SK-N-SH treated with all-trans-retinoic acid at 6 μM for 48 hours (cell line): Measurements from ENCODE around the gene S100A11.

ENCODE experiments used
- BACH2 ChIP-seq: fragments of 250-450 bp; sonication (Bioruptor Pico); IDR thresholded peaks from 2 replicates; pipeline ENCODE4 v1.9.0; 2021; ENCODE audit warnings: mild to moderate bottlenecking, borderline replicate concordance
- RARB ChIP-seq: fragments of 250-450 bp; sonication (Bioruptor Pico); IDR thresholded peaks from 2 replicates; pipeline ENCODE4 v1.8.0; 2021; ENCODE audit warnings: mild to moderate bottlenecking, moderate library complexity
- ZFP3 ChIP-seq: fragments of 250-450 bp; sonication (Bioruptor Pico); IDR thresholded peaks from 2 replicates; pipeline ENCODE4 v1.5.0; 2020; ENCODE audit warnings: mild to moderate bottlenecking, moderate library complexity
- ZFP30 ChIP-seq: fragments of 450-650 bp; formaldehyde crosslinking; IDR thresholded peaks from 2 replicates; pipeline ENCODE4 v1.5.0; 2022; ENCODE audit warnings: mild to moderate bottlenecking, moderate library complexity
- ZNF565 ChIP-seq: fragments of 450-650 bp; formaldehyde crosslinking; conservative IDR thresholded peaks from 2 replicates; pipeline ENCODE4 v1.5.0; 2020; ENCODE audit warnings: low read depth, mild to moderate bottlenecking, moderate library complexity
- TF ChIP-seq, protein P1 (sequence below): fragments of 250-450 bp; sonication (Bioruptor Pico); IDR thresholded peaks from 2 replicates; pipeline ENCODE4 v1.8.0; 2020; ENCODE audit warnings: mild to moderate bottlenecking, moderate library complexity, borderline replicate concordance
- TF ChIP-seq, protein P2 (sequence below): fragments of 250-450 bp; sonication (Bioruptor Pico); IDR thresholded peaks from 2 replicates; pipeline ENCODE4 v1.5.1; 2020; ENCODE audit warnings: low read depth, mild to moderate bottlenecking, moderate library complexity

DNA sequence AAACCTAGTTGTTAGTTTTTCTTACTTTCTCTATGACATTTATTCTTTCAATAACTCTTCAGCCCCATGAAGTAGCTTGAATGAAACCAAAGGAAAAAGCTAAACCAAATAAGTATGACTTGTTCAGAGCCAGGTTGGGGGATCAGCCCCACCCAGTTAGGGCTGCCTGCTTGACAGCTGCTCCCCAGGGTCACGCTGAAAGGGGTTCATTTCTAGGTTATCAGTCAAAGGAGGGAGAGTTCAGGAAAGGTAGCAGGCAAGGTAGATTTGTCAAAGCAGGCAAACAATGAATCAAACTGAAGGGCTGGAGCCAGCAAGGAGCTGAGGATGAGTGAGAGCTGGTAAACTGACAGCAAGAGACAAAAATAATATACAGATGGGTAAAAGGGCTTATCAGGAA, 3.1 kb upstream of the S100A11 start:
- TF ChIP-seq, protein P1, sequence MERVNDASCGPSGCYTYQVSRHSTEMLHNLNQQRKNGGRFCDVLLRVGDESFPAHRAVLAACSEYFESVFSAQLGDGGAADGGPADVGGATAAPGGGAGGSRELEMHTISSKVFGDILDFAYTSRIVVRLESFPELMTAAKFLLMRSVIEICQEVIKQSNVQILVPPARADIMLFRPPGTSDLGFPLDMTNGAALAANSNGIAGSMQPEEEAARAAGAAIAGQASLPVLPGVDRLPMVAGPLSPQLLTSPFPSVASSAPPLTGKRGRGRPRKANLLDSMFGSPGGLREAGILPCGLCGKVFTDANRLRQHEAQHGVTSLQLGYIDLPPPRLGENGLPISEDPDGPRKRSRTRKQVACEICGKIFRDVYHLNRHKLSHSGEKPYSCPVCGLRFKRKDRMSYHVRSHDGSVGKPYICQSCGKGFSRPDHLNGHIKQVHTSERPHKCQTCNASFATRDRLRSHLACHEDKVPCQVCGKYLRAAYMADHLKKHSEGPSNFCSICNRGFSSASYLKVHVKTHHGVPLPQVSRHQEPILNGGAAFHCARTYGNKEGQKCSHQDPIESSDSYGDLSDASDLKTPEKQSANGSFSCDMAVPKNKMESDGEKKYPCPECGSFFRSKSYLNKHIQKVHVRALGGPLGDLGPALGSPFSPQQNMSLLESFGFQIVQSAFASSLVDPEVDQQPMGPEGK (CRISPR knock-in tag) = no peak
- TF ChIP-seq RARB (CRISPR knock-in tag) = no peak
- no peak for TF ChIP-seq ZFP3 (CRISPR knock-in tag)
- TF ChIP-seq, protein P2, sequence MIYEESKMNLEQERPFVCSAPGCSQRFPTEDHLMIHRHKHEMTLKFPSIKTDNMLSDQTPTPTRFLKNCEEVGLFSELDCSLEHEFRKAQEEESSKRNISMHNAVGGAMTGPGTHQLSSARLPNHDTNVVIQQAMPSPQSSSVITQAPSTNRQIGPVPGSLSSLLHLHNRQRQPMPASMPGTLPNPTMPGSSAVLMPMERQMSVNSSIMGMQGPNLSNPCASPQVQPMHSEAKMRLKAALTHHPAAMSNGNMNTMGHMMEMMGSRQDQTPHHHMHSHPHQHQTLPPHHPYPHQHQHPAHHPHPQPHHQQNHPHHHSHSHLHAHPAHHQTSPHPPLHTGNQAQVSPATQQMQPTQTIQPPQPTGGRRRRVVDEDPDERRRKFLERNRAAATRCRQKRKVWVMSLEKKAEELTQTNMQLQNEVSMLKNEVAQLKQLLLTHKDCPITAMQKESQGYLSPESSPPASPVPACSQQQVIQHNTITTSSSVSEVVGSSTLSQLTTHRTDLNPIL (CRISPR knock-in tag) = no peak
- no peak for TF ChIP-seq BACH2
- TF ChIP-seq ZNF565 (CRISPR knock-in tag) = no peak
- TF ChIP-seq ZFP30 = no peak
